NCI-H1092 treated with DMSO at 0.1 percent for 48 hours (cell line): ENCODE measurements around the gene AATK.

Experiments
- DNase-seq: peaks from one replicate; lab custom pipeline; 2025; lab: John Stamatoyannopoulos, UW

AATK gene

DNA sequence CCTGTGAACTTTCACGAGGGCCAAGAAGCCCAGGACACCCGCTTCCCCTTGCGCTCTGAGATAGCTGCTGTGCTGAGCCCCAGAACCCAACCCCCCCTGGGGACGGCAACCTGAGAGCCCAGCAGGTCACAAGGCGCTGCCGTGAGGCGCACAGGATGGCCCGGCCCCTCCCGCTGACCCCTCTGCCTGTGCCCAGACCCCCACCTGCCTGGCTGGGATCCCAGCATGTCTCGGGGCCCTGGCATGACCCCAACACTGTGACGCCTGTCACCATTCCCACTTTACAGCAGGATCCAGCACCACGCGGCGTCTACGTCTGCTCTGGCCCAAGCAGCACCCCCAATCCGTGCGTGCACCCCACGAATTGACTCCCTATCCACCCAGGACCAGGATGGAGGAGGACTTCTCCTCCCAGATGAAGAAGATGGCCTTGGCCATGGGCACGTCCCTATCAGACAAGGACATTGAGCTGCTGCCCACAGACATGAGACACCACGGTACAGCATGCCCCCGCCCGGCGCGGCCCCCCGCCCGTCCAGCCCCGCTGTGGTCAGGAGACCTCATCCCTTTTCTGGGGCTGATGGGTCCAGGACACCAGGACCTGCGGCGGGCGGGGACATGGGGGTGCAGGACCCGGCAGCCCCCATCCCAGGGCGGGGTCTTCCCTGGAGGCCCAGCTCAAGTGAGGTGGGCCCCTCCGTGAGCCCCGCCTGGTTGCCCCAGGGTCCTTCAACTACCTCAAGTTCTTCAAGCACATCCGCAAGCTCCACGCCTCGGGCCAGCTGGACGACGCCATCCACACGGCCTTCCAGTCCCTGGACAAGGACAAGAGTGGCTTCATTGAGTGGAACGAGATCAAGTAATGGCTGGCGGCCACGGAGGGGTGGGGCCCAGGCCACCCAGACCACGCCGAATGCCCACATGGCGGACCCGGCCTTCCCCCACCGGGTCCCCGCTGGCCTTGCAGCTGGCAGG lies 15.1 kb upstream of the AATK start:
- DNase-seq, result no peak

DNA sequence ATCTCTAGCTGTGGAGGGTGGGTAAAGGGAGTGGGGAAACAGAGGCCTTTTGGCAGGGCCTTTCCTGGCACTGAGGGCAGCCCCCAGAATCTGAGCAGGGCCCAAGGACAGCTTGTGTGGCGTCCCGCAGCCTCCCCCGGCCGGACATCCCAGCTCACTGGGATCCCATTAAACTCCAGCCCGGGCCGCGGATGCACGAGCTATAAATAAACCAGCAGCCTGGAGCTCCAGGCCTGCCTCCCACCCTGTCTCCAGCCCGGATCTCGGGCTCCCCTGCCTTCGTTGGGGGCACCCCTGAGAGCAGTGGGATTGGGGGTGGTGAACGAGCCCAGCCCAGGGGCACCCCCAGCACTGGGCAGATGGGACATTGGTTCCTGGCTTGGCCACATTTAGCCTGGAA lies 13.8 kb upstream of the AATK start:
- DNase-seq, result no peak

DNA sequence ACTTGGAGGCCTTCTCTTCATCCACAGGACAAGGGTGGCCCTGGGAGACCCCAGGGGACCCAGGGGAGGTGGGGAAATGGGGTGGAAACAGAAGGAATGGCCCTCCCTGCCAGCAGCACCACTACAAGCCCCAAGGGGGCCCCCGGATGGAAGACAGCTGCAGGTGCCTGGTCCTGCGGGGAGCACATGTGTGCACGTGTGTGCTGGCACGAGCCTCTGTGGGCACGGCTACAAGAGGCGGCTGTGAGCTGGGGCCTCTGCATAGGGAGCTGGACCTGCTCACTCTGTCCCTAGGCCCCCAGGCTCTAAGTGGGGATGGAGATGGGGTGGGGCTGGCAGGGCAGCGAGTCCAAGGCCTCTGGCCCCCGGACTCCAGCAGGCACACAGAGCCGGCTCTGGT lies 13.2 kb upstream of the AATK start:
- DNase-seq, result no peak

DNA sequence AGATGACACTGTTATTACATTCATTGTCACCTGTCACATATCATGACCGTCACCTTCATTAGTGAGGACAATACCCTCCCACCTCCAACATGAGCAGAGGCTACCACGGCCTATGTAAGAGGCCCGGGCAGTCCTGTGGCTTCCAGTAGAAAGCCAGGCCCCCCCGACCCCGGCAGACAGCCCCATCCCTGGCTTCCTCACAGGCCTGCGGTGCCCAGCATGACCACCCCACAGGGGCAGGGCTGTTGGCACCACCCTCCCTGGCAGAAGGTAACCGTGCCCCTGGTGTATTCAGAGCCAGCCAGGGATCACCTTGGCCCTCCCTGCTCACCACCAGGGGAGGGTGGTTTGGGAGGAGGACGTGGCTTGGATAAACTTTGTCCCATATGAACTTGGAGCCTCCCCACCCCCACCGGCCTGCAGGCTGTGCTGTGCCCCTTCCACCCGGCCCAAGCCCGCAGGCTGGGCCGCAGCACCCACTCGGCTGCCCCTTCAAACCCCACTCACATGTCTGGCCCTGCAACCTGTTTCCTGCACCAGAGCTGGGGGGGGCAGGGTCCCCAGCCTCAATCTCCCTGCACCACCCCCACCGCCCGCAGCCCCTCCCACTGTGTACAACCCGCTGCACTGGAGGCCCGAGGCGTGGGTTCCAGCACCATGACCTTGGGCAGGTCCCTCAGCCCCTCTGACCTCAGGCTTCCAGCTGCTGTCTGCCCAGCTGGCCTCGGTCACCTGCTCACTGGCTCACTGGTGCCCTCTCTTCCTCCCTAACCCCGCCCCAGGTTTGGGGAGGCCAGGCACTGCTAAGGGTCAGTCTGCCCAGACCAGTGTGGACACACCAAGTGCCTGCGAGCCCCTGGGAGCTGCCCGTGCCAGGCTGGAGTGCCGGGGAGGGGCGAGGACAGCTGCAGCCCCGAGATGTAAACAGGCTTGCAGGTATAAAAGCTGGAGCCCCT lies 12.4 kb upstream of the AATK start:
- no peak for DNase-seq

DNA sequence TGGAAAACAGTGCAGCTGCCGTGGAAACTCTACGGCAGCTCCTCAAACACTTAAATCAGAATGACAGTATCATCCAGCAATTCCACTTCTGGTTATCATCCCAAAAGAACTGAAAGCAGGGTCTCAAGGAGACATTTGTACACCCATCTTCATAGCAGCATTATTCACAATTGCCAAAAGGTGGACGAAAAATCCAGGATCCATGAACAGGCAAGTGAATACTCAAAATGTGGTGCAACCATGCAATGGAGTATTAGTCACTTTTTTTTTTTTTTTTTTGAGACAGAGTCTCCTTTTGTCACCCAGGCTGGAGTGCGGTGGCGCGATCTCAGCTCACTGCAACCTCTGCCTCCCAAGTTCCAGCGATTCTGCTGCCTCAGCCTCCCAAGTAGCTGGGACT lies 10.6 kb upstream of the AATK start:
- DNase-seq, result no peak

DNA sequence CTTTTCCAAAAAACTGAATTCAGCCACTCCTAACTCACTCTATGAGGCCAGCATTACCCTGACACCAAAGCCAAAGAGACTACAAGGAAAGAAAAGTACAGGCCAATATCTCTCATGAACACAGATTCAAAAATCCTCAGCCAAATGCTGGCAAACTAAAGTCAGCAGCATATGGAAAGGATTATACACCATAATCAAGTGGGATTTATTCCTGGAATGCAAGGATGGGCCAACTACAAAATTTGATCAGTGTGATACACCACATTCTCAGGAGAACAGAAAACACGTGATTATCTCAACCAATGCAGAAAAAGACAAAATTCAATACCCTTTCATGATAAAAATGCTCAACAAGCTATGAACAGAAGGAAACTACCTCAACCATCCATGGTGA lies 7.7 kb upstream of the AATK start:
- no peak for DNase-seq

DNA sequence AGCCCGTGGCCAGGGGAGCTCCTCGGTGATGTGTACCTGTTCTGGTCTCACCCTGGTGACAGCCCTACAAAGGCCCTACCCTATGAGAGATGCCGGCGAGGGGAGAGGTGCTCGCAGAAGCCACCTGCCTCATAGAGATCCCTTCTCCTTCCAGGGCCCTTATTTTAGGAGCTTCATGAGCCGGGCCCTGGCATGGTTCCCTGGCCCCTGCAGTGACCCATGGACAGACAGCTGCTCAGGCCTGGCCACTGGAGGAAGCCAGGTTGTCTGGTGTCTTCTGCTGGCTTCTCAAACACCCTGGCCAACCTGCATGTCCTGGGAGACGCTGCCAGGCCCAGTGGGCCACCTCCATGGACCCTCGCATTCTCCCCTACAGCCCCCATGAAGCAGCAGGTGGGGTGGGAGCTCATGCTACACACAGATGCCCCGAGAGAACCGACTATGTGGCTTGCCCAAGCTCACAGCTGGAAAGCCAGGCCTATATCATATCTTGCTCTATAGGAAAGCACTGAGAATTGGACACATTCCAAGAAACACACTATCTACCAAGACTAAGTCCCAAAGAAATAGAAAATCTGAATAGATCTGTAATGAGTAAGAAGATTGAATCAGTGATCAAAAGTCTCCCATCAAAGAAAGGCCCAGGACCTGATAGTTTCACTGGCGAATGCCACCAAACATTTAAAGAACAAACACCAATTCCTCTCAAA lies 7.2 kb upstream of the AATK start:
- DNase-seq, result no peak

DNA sequence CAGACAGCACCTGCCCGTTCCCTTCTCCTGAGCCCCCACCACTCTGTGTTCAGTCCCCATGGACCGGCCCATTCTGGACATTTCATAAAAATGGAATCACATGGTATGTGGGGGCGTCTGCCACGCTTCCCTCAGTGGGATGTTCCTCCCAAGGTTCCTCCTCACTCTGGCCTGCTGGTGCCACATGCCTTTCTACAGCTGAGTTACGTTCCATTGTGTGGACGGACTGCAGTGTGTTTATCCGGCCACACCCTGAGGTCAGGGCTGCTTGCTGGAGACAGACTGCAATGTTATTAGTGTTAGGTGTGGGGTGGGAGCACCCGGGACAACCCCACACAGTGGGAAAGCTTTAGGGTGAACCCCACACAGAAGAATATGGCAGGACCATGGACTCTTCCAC lies 5.9 kb upstream of the AATK start:
- DNase-seq, result no peak

DNA sequence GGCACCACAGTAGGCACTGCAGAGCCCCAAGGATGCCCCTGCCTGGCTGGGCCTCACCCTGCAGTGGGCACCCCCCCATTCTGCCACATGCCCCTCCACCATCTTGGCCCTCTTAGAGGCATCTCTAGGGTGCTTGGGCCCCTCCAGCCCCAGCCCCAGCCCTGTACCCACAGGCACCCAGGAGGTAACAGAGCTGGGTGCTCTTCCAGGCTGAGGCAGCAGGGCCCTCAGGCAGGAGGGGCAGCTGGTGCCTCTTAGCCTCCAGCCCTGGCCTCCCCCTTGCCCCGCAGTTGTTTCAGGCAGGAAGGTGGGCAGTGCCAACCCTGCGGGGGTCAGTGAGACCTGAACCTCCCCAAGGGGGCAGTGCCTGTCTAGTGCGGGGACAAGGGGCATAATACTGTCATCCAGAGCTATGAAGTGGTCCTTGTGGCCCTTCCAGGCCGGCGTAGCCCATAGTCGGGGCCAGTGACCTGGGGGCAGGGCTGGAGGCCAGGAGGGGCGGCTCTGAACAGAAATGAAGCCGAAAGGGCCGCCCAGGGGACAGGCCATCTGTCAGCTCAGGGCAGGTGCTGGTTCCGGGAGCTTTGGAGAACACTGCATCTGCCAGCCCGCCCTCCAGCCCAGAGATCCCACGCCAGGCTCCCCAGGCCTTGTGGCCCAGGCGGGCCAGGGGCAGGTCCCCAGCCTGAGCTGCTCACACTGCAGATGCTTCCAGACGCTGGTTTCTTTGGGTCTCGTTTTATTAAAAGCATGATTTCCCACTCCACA lies 4.9 kb upstream of the AATK start:
- no peak for DNase-seq

DNA sequence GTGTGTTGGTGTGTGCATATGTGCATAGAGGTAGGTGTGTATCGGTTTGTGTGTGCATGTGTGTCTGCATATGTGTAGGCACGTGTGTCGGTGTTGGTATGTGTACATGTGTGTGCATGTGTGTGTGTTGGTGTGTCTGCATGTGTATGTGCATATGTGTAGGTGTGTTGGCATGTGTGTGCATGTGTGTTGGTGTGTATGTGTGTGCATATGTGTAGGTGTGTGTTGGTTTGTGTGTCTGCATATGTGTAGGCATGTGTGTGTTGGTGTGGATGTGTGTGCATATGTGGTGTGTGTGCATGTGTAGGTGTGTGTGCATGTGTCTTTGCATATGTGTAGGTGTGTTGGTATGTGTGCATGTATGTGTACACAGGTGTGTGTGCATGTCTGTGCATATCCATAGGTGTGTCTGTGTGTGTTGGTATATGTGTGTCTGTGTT lies 3.9 kb upstream of the AATK start:
- DNase-seq, result no peak

DNA sequence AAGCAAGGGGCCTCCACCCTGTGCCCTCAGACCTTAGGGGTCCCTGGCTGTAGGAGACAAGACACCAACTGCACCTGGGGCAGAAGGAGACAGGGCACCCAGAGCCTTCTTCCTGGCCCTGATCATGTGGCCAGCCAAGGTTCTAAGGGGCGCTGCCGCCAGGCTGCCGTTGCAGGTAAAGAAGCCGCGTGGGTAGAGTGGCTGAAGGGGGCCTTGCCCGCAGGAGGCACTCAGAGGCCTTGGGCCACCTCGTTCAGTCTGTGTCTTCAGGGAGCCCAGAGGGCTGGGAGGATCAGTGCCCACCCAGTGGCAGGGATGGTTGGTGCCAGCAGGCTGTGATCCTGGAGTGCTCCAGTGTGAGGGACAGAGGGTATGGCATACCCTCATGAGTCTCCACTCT lies 1.6 kb upstream of the AATK start:
- DNase-seq, result no peak

DNA sequence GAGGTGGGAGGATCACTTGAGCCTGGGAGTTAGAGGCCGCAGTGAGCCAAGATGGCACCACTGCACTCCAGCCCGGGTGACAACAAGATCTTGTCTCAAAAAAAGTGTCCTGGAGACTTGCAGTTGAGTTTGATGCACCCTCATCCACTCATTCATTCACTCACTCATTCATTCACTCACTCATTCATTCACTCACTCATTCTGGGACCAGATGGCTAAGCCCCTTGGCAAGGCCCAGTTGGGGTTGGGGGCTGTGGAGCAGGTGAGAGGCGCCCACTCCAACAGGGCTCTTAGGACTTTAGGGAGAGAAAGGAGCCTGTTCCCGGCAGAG lies 1.1 kb upstream of the AATK start:
- DNase-seq, result no peak

DNA sequence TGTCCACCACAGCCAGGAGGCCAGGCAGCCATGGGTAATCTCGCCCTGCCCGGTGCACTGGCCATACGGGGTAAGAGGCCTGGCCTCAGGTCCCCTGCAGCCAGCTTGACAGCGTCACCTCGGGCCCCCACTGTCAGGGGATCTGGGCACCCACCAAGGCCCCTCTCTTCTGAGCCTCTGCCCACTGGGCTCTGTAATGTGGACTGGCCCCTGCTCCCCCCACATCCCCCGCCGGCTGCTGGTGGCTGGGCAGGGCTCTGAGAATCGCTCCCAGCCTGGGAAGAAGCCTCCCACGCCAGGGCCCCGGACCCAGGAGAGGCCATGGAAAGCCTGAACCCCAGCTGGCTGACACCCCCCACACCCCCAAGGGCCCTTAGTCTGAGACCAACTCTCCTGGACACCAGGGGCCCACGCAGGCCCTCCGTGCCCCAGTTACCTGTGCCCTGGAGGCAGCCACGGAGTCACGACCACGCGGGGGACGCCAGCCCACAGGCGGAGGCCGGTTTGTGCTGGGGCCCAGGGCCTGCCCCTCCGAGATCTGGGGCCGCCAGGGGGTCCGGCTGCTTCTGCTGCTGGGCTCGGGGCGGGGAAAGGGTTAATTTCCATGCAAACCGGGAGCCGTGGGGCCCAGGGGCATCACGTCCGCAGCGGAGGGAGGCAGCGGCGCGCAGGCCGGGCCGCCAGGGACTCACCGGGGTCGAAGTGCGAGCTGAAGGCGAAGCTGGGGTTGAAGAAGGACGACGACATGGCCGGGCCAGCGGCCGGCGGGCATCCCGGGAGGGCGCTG lies 582 bp downstream of the AATK start, which contains the start of gene PVALEF:
PVALEF (plus strand) TSS at position 262 of the 787 bp plus-strand sequence. CDS start 15,720 bp downstream, outside the sequence.
- DNase-seq, result no peak

DNA sequence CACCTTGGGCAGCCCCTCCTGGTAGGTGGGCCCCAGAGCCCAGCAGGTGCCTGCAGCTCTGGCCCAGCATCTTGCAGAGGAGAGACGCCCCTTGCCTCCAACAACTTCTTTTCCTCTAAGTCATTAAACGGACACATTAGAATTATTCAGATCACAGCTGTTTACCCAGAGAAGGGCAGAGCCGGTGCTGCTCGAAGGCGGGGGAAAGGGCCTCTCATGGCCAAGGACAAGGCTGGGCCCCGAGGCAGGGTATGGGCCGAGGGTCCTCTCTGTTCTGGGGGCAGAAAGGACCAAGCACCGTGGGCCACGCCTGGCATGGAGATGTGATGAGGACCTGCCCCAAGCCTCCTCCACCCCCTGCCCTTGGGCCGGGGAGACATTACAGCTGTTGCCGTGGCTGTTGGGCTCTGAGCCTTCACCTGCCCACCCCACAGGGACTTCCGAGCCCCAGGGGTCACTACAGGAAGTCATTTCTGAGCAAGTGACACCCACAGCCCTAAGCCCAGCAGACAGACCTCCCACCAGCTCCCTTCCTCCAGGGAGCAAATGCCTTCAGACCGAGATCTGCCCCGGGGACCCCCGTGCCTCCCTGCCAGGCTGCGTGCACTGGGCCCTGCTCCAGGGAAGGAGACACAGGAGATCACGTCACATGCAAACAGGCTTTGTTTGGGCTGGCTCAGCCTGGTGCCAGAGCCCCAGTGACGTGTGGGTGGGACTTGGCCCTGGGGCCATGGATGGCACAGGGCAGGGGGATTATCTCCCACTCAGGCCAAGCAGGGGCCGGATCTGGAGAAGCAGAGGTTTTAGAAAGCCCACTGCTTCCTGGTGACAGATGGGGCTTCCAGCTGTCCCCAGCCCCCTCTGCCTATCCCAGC lies 1.4 kb downstream of the AATK start:
- peak; percentile 50 for DNase-seq

DNA sequence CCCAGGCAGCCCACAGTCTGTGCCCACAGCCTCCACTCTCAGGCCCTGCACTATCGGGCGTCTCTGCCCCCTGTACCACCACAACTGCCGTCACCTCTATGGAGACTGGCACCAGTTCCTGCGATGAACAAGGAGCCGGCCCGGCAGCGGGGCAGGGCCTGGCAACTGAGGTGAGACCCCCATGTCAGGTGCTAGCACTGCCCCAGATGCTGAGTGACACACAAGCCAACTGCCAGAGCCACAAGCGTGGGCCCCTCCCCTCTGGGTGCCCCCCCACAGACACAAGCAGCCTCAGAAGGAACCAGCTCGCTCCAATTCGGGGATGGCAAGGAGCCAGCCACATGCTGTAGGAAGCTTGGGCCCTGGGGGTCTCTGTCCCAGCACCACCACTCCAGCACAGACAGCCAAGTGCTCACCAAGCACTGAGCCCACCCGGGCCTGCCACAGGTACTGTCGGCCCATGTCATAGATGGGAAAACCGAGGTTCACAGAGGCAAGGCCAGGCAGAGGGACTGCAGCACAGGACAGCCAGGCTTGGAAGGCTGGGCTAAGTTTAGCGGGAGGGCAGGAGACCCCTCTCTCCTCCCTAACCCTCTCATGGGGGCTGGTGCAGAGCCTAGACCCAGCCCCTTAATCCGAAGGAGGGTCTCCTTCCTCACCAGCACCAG lies 2.2 kb downstream of the AATK start:
- DNase-seq, result no peak

DNA sequence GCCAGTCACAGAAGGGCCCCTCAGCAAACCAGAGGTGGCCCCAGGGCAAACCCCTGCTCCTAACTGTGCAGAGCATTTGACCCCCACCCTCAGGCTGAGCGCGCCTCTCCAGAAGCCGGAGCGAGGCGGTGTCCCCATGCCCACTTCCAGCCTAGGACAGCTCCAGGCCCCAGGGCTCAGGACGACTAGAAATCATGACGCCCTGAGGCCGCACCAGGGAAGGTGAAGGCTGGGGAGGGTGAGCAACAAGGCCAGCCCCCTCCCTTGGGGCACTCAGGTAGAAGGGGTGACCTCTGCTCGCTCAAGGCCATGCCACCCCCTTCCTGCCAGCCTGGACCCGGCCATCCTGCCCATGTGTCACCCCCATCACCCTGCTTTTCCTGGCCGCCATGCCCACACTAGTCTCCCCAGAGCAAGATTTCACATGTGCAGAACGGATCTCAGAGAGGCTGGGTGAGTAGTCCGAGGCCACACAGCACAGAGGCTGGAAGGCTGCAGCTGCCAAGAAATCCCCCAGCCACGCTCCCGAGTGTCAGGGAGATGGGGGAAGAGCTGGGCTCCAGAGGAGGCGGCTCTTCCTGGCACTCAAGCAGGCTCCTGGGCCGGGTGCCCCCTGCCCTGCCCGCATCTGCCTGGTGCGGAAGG lies 2.8 kb downstream of the AATK start:
- no peak for DNase-seq

DNA sequence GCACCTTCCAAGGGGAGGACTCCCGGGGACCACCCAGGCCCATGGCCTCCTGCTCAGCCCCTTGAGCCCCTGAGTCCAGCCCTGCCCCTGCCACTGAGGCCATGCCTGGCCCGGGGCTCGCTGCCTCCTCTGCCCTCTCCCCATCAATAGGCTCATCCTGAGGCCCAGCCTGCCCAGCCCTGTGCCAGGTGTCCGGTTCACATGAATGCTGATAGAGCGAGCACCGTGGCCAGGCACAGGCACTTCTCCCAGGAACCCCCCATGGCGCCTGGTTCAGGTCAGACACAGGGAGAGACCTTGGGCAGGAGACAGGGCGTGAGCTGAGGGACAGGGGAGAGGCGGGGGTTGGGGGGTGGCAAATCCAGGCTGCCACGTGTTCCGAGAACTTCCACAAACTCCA lies 3.5 kb downstream of the AATK start:
- DNase-seq, result no peak

DNA sequence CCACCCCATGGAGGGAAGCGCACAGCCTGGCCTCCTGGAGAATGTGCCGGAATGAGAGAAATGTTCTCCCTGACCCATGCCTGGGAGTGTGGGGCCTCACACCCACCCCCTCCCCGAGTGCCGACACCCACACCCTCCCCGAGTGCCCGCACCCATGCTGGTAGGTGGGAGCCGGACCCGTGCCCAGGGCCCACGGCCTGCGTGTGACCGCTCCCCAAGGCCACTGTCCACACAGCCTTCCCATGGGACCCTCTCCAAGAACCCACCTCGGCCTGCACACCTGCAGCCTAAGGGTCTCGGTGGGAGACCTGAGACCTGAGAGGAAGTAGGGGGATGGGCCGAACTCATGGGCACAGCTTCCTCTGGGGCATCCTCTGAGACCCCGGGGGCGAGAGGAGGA lies 4.0 kb downstream of the AATK start:
- no peak for DNase-seq

DNA sequence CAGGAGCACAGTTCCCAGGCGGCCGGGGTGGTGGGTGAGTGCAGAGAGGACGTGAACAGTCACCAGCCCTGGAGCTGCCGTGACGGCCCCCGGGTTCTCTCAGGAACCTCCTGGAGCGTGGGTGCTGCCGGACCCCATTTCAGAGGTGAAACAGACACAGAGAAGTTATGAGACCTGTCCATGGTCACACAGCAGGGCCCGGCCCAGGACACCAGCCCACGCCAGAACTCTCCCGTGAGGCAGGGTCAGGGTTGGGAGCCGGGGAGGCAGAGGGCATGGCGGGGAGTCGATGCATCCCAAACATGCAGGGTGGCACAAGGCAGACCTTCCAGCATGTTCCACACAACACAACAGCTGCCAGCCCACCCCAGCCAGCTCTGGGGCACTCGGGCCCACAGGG lies 4.5 kb downstream of the AATK start:
- no peak for DNase-seq
